Kidney (tissue), 14 donors: ENCODE results near the gene WWC1. TPM values are rescaled to one million over a fixed set of nuclear protein-coding genes. Genes with fewer than 3 reads are reported as not detected.
"Not testable (repeated sequence)": the region's sequence is repeated elsewhere in the genome, so short reads cannot be mapped to it uniquely, and the experiment has no call there.

ENCODE experiments used
- DNase-seq, 5 donors: peaks; one replicate each; pipeline ENCODE4 v3.0.0-alpha.2; 2013 to 2020
- FAIRE-seq: peaks from 2 replicates; lab custom pipeline; 2012; peaks lifted over from hg19 to GRCh38; lab: Jason Lieb, UNC
- H3K27ac ChIP-seq, 2 donors: one replicate each; pipeline ENCODE4 v1.7.0; 2013; ENCODE audit warnings: low read depth in 2 of 2, low read length in 2 of 2, inconsistent platforms in 1 of 2
- H3K27me3 ChIP-seq: one replicate; pipeline ENCODE4 v1.7.1; 2013; ENCODE audit warnings: low read length, inconsistent platforms; ENCODE audit not compliant: control insufficient read depth, insufficient read depth
- H3K36me3 ChIP-seq, 3 donors: one replicate each; pipeline versions ENCODE4 v1.7.0 to v1.7.1; 2013; ENCODE audit warnings: low read length in 3 of 3, control low read depth in 1 of 3, inconsistent platforms in 1 of 3; ENCODE audit not compliant: insufficient read depth in 3 of 3, control insufficient read depth in 2 of 3
- H3K4me1 ChIP-seq, 3 donors: one replicate each; pipeline versions ENCODE4 v1.7.0 to v1.7.1; 2013; ENCODE audit warnings: low read length in 3 of 3, inconsistent platforms in 1 of 3, low read depth in 1 of 3; ENCODE audit not compliant: control insufficient read depth in 2 of 3, insufficient read depth in 2 of 3
- H3K4me3 ChIP-seq, 3 donors: one replicate each; pipeline versions ENCODE4 v1.7.0 to v1.8.1; 2013; ENCODE audit warnings: low read length in 3 of 3, control low read depth in 1 of 3, inconsistent platforms in 1 of 3
- H3K9ac ChIP-seq, 3 donors: one replicate each; pipeline versions ENCODE4 v1.7.0 to v1.7.1; 2013; ENCODE audit warnings: low read length in 3 of 3, control low read depth in 1 of 3, inconsistent platforms in 1 of 3
- H3K9me3 ChIP-seq, 3 donors: one replicate each; pipeline versions ENCODE4 v1.7.0 to v1.7.1; 2013; ENCODE audit warnings: low read length in 3 of 3, control low read depth in 1 of 3, inconsistent platforms in 1 of 3; ENCODE audit not compliant: control insufficient read depth in 2 of 3, insufficient read depth in 1 of 3
- intact Hi-C: fragments of 100-400 bp; cut with DNase I; formaldehyde crosslinking; loops from one replicate; pipeline ENCODE4 v1.11.1; 2022
- polyA plus RNA-seq: library from polyadenylated mRNA; stranded (reverse); fragments of 350-450 nt; fragmentation: Illumina TruSeq; extraction: RNeasy Lipid Tissue Mini Kit (QIAGEN cat#74804); gene quantifications from one replicate; pipeline ENCODE4 v1.2.3, GENCODE V29; 2014; ENCODE audit warnings: low read depth, low replicate concordance; ENCODE audit not compliant: insufficient read depth
- total RNA-seq: library from RNA; stranded (reverse); fragmentation: NEBNext Ultra II Directional; extraction: Animal tissue kit (Norgen Biotek cat#: 25700); gene quantifications from one replicate; pipeline ENCODE4 v1.2.1, GENCODE V29; 2021
- TF ChIP-seq, protein P1 (sequence below): IDR thresholded peaks from 3 replicates; pipeline ENCODE4 v1.5.1; 2012; ENCODE audit warnings: mild to moderate bottlenecking, moderate library complexity, borderline replicate concordance; ENCODE audit not compliant: insufficient read depth; ENCODE audit errors: extremely low read depth
- donor health status: control.
- donor health status: control.
- donor health status: control.
- donor health status: control.
- donor health status: control.
- donor health status: DM: yes; HTN: yes; CAD: no.
- donor health status: Normal renal cell carcinoma (clear cell type).

WWC1 gene
- total and polyA plus RNA-seq, 2 donors from 2014 or later, result 74.4 to 174 TPM

DNA sequence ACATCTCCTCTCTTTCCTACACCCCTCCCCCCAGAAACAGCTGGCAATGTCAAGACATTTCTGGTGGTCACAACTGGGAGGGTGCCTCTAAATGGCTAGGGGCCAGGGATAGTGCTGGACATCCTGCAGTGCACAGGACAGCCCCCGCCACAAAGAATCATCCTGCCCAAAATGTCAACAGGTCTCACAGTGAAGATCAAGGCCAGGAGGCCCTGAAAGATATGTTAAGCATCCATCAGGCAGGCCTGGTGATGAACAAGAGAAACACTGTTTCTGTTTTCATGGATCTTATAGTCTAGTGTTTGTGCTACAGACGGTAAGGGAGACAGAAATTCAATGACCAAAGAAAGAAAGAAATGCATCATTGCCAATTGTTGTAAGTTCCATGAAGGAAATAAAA is 45.9 kb downstream of the WWC1 start:
- DNase-seq (no peak), FAIRE-seq (no peak)
- H3K9me3 ChIP-seq, result no peaks in the 10 kb centered on the region
- H3K27me3 ChIP-seq, result no peaks in the 10 kb centered on the region
- TF ChIP-seq, protein P1, sequence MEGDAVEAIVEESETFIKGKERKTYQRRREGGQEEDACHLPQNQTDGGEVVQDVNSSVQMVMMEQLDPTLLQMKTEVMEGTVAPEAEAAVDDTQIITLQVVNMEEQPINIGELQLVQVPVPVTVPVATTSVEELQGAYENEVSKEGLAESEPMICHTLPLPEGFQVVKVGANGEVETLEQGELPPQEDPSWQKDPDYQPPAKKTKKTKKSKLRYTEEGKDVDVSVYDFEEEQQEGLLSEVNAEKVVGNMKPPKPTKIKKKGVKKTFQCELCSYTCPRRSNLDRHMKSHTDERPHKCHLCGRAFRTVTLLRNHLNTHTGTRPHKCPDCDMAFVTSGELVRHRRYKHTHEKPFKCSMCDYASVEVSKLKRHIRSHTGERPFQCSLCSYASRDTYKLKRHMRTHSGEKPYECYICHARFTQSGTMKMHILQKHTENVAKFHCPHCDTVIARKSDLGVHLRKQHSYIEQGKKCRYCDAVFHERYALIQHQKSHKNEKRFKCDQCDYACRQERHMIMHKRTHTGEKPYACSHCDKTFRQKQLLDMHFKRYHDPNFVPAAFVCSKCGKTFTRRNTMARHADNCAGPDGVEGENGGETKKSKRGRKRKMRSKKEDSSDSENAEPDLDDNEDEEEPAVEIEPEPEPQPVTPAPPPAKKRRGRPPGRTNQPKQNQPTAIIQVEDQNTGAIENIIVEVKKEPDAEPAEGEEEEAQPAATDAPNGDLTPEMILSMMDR, result no peak
- peaks cover 3 to 23% (median 15%) of the 10 kb centered on the region in 3 donors for H3K4me1 ChIP-seq
- intact Hi-C loops, result no loop called here
- no peak overlapping the region for H3K9ac ChIP-seq
- no peak overlapping the region for H3K4me3 ChIP-seq
- H3K27ac ChIP-seq, result no peak overlapping the region
- no peaks in the 10 kb centered on the region for H3K36me3 ChIP-seq

DNA sequence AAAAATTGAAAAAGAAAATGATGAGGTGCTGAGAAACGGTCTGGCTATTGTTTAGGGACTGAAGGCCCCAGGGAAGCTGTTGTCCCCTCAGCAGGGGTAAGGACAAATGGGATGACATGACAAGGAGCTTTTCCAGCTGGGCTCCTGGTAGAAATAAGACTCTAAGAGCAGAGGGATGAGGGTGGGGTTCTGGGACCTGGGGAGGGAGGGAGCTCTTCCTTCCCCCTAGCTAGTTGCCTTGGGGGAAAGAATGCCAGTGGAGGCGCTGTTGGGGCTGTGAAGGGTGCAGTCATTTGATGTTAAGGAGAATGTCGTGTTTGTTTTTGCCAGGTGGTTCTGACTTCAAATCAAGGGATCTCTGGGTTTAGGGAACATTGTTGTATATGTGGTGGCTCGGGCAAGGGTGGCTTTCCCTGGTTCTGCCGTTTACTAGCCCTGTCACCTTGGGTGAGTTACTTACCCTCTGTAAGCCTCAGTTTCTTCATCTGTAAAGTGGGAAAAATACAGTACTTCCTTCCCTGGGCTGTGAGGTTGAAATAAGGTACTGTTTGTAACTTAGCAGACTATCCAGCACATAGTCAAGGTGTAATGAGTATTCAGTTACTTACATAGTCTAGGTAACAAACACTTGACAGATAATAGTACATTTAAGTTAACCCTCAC is 47.8 kb downstream of the WWC1 start:
- intact Hi-C loops, result no loop called here
- no peak for DNase-seq

DNA sequence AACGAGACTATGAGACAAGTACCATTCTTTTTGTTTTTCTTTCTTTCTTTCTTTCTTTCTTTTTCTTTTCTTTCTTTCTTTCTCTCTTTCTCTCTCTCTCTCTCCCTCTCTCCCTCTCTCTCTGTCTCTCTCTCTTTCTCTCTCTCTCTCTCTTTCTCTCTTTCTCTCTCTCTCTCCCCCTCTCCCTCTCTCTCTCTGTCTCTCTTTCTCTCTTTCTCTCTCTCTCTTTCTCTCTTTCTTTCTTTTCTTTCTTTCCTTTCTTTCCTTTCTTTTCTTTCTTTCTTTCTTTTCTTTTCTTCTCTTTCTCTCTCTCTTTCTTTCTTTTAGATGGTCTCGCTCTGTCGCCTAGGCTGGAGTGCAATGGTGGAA is 48.3 kb downstream of the WWC1 start:
- FAIRE-seq, H3K9ac ChIP-seq: not testable (repeated sequence)

More for the DNA sequence above, 47.8 kb downstream of the WWC1 start:
- H3K4me1 ChIP-seq, result peaks cover 3 to 23% (median 20%) of the 10 kb centered on the region in 3 donors
- FAIRE-seq, result no peak
- H3K9ac ChIP-seq, result no peak overlapping the region
- no peak overlapping the region for H3K4me3 ChIP-seq
- no peaks in the 10 kb centered on the region for H3K27me3 ChIP-seq
- TF ChIP-seq, protein P1, result no peak
- H3K27ac ChIP-seq, result no peak overlapping the region
- no peaks in the 10 kb centered on the region for H3K9me3 ChIP-seq
- H3K36me3 ChIP-seq, result no peaks in the 10 kb centered on the region

DNA sequence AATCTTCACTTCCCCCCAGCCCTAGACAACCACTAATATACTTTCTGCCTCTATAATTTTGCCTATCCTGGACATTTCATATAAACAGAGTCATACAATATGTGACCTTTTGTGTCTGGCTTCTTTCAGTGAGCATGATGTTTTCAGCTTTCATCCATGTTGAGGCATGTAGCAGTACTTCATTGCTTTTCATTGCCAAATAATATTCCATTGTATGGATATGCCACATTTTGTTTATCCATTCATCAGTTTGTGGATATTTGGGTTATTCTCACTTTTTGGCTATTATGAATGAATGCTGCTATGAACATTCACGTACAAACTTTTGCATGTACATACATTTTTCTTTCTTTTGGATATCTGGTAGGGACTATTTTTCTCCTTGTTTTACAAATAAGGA is 49.0 kb downstream of the WWC1 start:
- H3K4me1 ChIP-seq, result peaks cover 0 to 16% (median 15%) of the 10 kb centered on the region in 3 donors
- FAIRE-seq, result no peak
- no peak overlapping the region for H3K9ac ChIP-seq
- H3K36me3 ChIP-seq, result no peaks in the 10 kb centered on the region
- H3K27me3 ChIP-seq, result no peaks in the 10 kb centered on the region
- intact Hi-C loops, result no loop called here
- no peak overlapping the region for H3K4me3 ChIP-seq
- TF ChIP-seq, protein P1, result no peak
- H3K27ac ChIP-seq, result no peak overlapping the region
- no peaks in the 10 kb centered on the region for H3K9me3 ChIP-seq
- no peak for DNase-seq

More for the DNA sequence above, 48.3 kb downstream of the WWC1 start:
- H3K4me1 ChIP-seq, result peaks cover 0 to 19% (median 15%) of the 10 kb centered on the region in 3 donors
- H3K27me3 ChIP-seq, H3K4me3 ChIP-seq, DNase-seq, H3K9me3 ChIP-seq, H3K27ac ChIP-seq, intact Hi-C loops, H3K36me3 ChIP-seq: not testable (repeated sequence)
